ENCODE data around the gene SLC38A3.
A peak's percentile ranks its signal among the peaks of the same experiment; 100 is the strongest.

The SLC38A3 gene
- total RNA-seq, result 0 to 0.17 (median 0.09) reads per million in 3 donors

GRCh38 chr3:50204804-50205412, at the start of gene SLC38A3:
Gene SLC38A3 (plus strand): TSS chr3:50205271. CDS start chr3:50214200, 8,929 bp downstream.
- Histone ChIP-seq H3K27ac (ENCODE audit: insufficient read depth, low read length, poor library complexity, severe bottlenecking) (no peak within 1 kb of the TSS), H3K4me3 (ENCODE audit: insufficient read depth, low read depth, low read length, poor library complexity, severe bottlenecking) (peak within 1 kb of the TSS; percentile 39), H3K9me3 (ENCODE audit: control insufficient read depth, low read length) (no peaks in the 10 kb centered on the region), H3K36me3 (ENCODE audit: control insufficient read depth, insufficient read depth, low read length) (no peaks in the 10 kb centered on the region), H3K27me3 (replicated peaks; ENCODE audit: control insufficient read depth, insufficient read depth, low read length, poor library complexity, severe bottlenecking) (peaks cover 39% of the 10 kb centered on the region), H3K4me1 (ENCODE audit: control insufficient read depth, insufficient read depth, low read length, poor library complexity, severe bottlenecking) (peaks cover 14% of the 10 kb centered on the region)
- DNase-seq, result no peak

- H3K4me3 ChIP-seq (ENCODE audit: insufficient read depth, low read depth, low read length, poor library complexity, severe bottlenecking), result peak overlapping the region; percentile 35
- H3K9me3 ChIP-seq (ENCODE audit: control insufficient read depth, low read length), result no peaks in the 10 kb centered on the region
- H3K27me3 ChIP-seq (replicated peaks; ENCODE audit: control insufficient read depth, insufficient read depth, low read length, poor library complexity, severe bottlenecking), result peaks cover 21% of the 10 kb centered on the region
- peaks cover 13% of the 10 kb centered on the region for H3K4me1 ChIP-seq (ENCODE audit: control insufficient read depth, insufficient read depth, low read length, poor library complexity, severe bottlenecking)
- no peak overlapping the region for H3K27ac ChIP-seq (ENCODE audit: insufficient read depth, low read length, poor library complexity, severe bottlenecking)
- DNase-seq, result no peak
- H3K36me3 ChIP-seq (ENCODE audit: control insufficient read depth, insufficient read depth, low read length), result no peaks in the 10 kb centered on the region
These were observed 49.6 kb upstream of the SLC38A3 start for GRCh38 chr3:50155491-50155878.

GRCh38 chr3:50155891-50156290, 49.2 kb upstream of the SLC38A3 start:
- DNase-seq, result no peak
- H3K27ac ChIP-seq (ENCODE audit: insufficient read depth, low read length, poor library complexity, severe bottlenecking), result no peak overlapping the region
- peaks cover 21% of the 10 kb centered on the region for H3K27me3 ChIP-seq (replicated peaks; ENCODE audit: control insufficient read depth, insufficient read depth, low read length, poor library complexity, severe bottlenecking)
- H3K36me3 ChIP-seq (ENCODE audit: control insufficient read depth, insufficient read depth, low read length), result no peaks in the 10 kb centered on the region
- H3K9me3 ChIP-seq (ENCODE audit: control insufficient read depth, low read length), result no peaks in the 10 kb centered on the region
- H3K4me3 ChIP-seq (ENCODE audit: insufficient read depth, low read depth, low read length, poor library complexity, severe bottlenecking), result peak overlapping the region; percentile 35
- H3K4me1 ChIP-seq (ENCODE audit: control insufficient read depth, insufficient read depth, low read length, poor library complexity, severe bottlenecking), result peaks cover 13% of the 10 kb centered on the region

GRCh38 chr3:50156549-50157493, 48.2 kb upstream of the SLC38A3 start:
- H3K36me3 ChIP-seq (ENCODE audit: control insufficient read depth, insufficient read depth, low read length), result no peaks in the 10 kb centered on the region
- H3K9me3 ChIP-seq (ENCODE audit: control insufficient read depth, low read length), result no peaks in the 10 kb centered on the region
- no peak overlapping the region for H3K4me3 ChIP-seq (ENCODE audit: insufficient read depth, low read depth, low read length, poor library complexity, severe bottlenecking)
- peaks cover 21% of the 10 kb centered on the region for H3K27me3 ChIP-seq (replicated peaks; ENCODE audit: control insufficient read depth, insufficient read depth, low read length, poor library complexity, severe bottlenecking)
- no peak for DNase-seq
- no peak overlapping the region for H3K27ac ChIP-seq (ENCODE audit: insufficient read depth, low read length, poor library complexity, severe bottlenecking)
- peaks cover 13% of the 10 kb centered on the region for H3K4me1 ChIP-seq (ENCODE audit: control insufficient read depth, insufficient read depth, low read length, poor library complexity, severe bottlenecking)

GRCh38 chr3:50157827-50158529, 47.1 kb upstream of the SLC38A3 start:
- no peaks in the 10 kb centered on the region for H3K9me3 ChIP-seq (ENCODE audit: control insufficient read depth, low read length)
- no peak overlapping the region for H3K4me3 ChIP-seq (ENCODE audit: insufficient read depth, low read depth, low read length, poor library complexity, severe bottlenecking)
- peaks cover 21% of the 10 kb centered on the region for H3K27me3 ChIP-seq (replicated peaks; ENCODE audit: control insufficient read depth, insufficient read depth, low read length, poor library complexity, severe bottlenecking)
- DNase-seq, result no peak
- H3K4me1 ChIP-seq (ENCODE audit: control insufficient read depth, insufficient read depth, low read length, poor library complexity, severe bottlenecking), result peaks cover 13% of the 10 kb centered on the region
- H3K36me3 ChIP-seq (ENCODE audit: control insufficient read depth, insufficient read depth, low read length), result no peaks in the 10 kb centered on the region
- H3K27ac ChIP-seq (ENCODE audit: insufficient read depth, low read length, poor library complexity, severe bottlenecking), result no peak overlapping the region

- no peak for DNase-seq
- Histone ChIP-seq H3K4me3 (ENCODE audit: insufficient read depth, low read depth, low read length, poor library complexity, severe bottlenecking) (no peak overlapping the region), H3K36me3 (ENCODE audit: control insufficient read depth, insufficient read depth, low read length) (no peaks in the 10 kb centered on the region), H3K27me3 (replicated peaks; ENCODE audit: control insufficient read depth, insufficient read depth, low read length, poor library complexity, severe bottlenecking) (peaks cover 21% of the 10 kb centered on the region), H3K27ac (ENCODE audit: insufficient read depth, low read length, poor library complexity, severe bottlenecking) (no peak overlapping the region), H3K9me3 (ENCODE audit: control insufficient read depth, low read length) (no peaks in the 10 kb centered on the region), H3K4me1 (ENCODE audit: control insufficient read depth, insufficient read depth, low read length, poor library complexity, severe bottlenecking) (peaks cover 13% of the 10 kb centered on the region)
These were observed 46.4 kb upstream of the SLC38A3 start for GRCh38 chr3:50158530-50159146.

GRCh38 chr3:50160561-50160983, 44.5 kb upstream of the SLC38A3 start:
- H3K4me1 ChIP-seq (ENCODE audit: control insufficient read depth, insufficient read depth, low read length, poor library complexity, severe bottlenecking), result peaks cover 5% of the 10 kb centered on the region
- H3K9me3 ChIP-seq (ENCODE audit: control insufficient read depth, low read length), result no peaks in the 10 kb centered on the region
- H3K36me3 ChIP-seq (ENCODE audit: control insufficient read depth, insufficient read depth, low read length), result no peaks in the 10 kb centered on the region
- no peak overlapping the region for H3K27ac ChIP-seq (ENCODE audit: insufficient read depth, low read length, poor library complexity, severe bottlenecking)
- H3K27me3 ChIP-seq (replicated peaks; ENCODE audit: control insufficient read depth, insufficient read depth, low read length, poor library complexity, severe bottlenecking), result peaks cover 18% of the 10 kb centered on the region
- no peak for DNase-seq
- H3K4me3 ChIP-seq (ENCODE audit: insufficient read depth, low read depth, low read length, poor library complexity, severe bottlenecking), result no peak overlapping the region

GRCh38 chr3:50161320-50161719, 43.8 kb upstream of the SLC38A3 start:
- Histone ChIP-seq H3K36me3 (ENCODE audit: control insufficient read depth, insufficient read depth, low read length) (no peaks in the 10 kb centered on the region), H3K9me3 (ENCODE audit: control insufficient read depth, low read length) (no peaks in the 10 kb centered on the region), H3K4me3 (ENCODE audit: insufficient read depth, low read depth, low read length, poor library complexity, severe bottlenecking) (no peak overlapping the region), H3K27ac (ENCODE audit: insufficient read depth, low read length, poor library complexity, severe bottlenecking) (no peak overlapping the region), H3K27me3 (replicated peaks; ENCODE audit: control insufficient read depth, insufficient read depth, low read length, poor library complexity, severe bottlenecking) (peaks cover 11% of the 10 kb centered on the region), H3K4me1 (ENCODE audit: control insufficient read depth, insufficient read depth, low read length, poor library complexity, severe bottlenecking) (no peaks in the 10 kb centered on the region)
- DNase-seq, result no peak

GRCh38 chr3:50162034-50162883, 42.8 kb upstream of the SLC38A3 start:
- Histone ChIP-seq H3K4me1 (ENCODE audit: control insufficient read depth, insufficient read depth, low read length, poor library complexity, severe bottlenecking) (no peaks in the 10 kb centered on the region), H3K27ac (ENCODE audit: insufficient read depth, low read length, poor library complexity, severe bottlenecking) (no peak overlapping the region), H3K27me3 (replicated peaks; ENCODE audit: control insufficient read depth, insufficient read depth, low read length, poor library complexity, severe bottlenecking) (peaks cover 2% of the 10 kb centered on the region), H3K9me3 (ENCODE audit: control insufficient read depth, low read length) (no peaks in the 10 kb centered on the region), H3K4me3 (ENCODE audit: insufficient read depth, low read depth, low read length, poor library complexity, severe bottlenecking) (no peak overlapping the region), H3K36me3 (ENCODE audit: control insufficient read depth, insufficient read depth, low read length) (no peaks in the 10 kb centered on the region)
- DNase-seq, result no peak
